GM12878 (cell line): ENCODE measurements around the gene C1QB. TPM values are rescaled to one million over a fixed set of nuclear protein-coding genes. Genes with fewer than 3 reads are reported as not detected.

ENCODE experiments used
- ATAC-seq: fragments of 200-7000 bp; cut with Tn5 transposase; 3 replicates; pipeline ENCODE4 v1.9.1; 2020; ENCODE audit warnings: mild to moderate bottlenecking, moderate library complexity
- BruUV-seq: library from RNA; stranded (reverse); fragments of 400-500 nt; replicated peaks from 2 replicates; lab custom pipeline; 2021; lab: Mats Ljungman, UMichigan
- CTCF ChIA-PET: fragments of 300-600 bp; sonication (Branson Sonifier 250); formaldehyde crosslinking; extraction: SDS; loops from one replicate; lab custom pipeline; 2021; ENCODE audit warnings: inconsistent platforms; lab: Yijun Ruan, JAX
- POLR2A ChIA-PET: fragments of 350-600 bp; formaldehyde crosslinking; extraction: SDS; loops from one replicate; lab custom pipeline; 2021; ENCODE audit warnings: inconsistent platforms; lab: Charles Lee
- RAD21 ChIA-PET: fragments of 300-600 bp; sonication (Branson Sonifier 250); formaldehyde crosslinking; loops from one replicate; lab custom pipeline; 2023; ENCODE audit warnings: antibody characterized with exemption; ENCODE audit not compliant: unreplicated experiment; lab: Charles Lee
- SMC1A ChIA-PET: fragments of 300-600 bp; sonication (Branson Sonifier 250); formaldehyde crosslinking; loops from one replicate; lab custom pipeline; 2023; ENCODE audit not compliant: unreplicated experiment, uncharacterized antibody; lab: Charles Lee
- DNase-seq: peaks from one replicate; pipeline ENCODE4 v3.0.0-alpha.2; 2011; ENCODE audit warnings: low read depth, low spot score
- FAIRE-seq: peaks from 3 replicates; lab custom pipeline; 2011; peaks lifted over from hg19 to GRCh38; lab: Jason Lieb, UNC
- H2AFZ ChIP-seq: 2 replicates; pipeline ENCODE4 v1.6.0; 2011; ENCODE audit warnings: low read depth, low read length, control low read depth; ENCODE audit not compliant: control insufficient read depth
- H3K27ac ChIP-seq: 2 replicates; pipeline ENCODE4 v1.5.1; 2011; ENCODE audit warnings: control low read depth; ENCODE audit not compliant: control insufficient read depth, insufficient read depth
- H3K27me3 ChIP-seq, 2 experiments: replicated peaks in 1 of 2; 2 replicates each; pipeline versions ENCODE4 v1.6.0 to v1.6.1; 2011; ENCODE audit warnings: low read length in 1 of 2; ENCODE audit not compliant: control insufficient read depth in 2 of 2, insufficient read depth in 2 of 2
- H3K36me3 ChIP-seq, 2 experiments: 2 replicates each; pipeline ENCODE4 v1.5.1; 2011; ENCODE audit warnings: low read length in 1 of 2; ENCODE audit not compliant: control insufficient read depth in 2 of 2, insufficient read depth in 2 of 2
- H3K4me1 ChIP-seq: 2 replicates; pipeline ENCODE4 v1.6.1; 2011; ENCODE audit warnings: mild to moderate bottlenecking, low read length, moderate library complexity, mixed read lengths; ENCODE audit not compliant: control insufficient read depth, insufficient read depth
- H3K4me2 ChIP-seq: 2 replicates; pipeline ENCODE4 v1.6.0; 2011; ENCODE audit warnings: control low read depth; ENCODE audit not compliant: control insufficient read depth, insufficient read depth
- H3K4me3 ChIP-seq: fragments of 200-600 bp; sonication (generic); 2 replicates; pipeline ENCODE4 v1.5.1; 2016
- H3K79me2 ChIP-seq: 2 replicates; pipeline ENCODE4 v1.6.0; 2011; ENCODE audit warnings: low read length; ENCODE audit not compliant: control insufficient read depth, insufficient read depth
- H3K9ac ChIP-seq: 2 replicates; pipeline ENCODE4 v1.8.0; 2011; ENCODE audit warnings: low read length, control low read depth, mixed read lengths; ENCODE audit not compliant: control insufficient read depth, insufficient read depth
- H3K9me3 ChIP-seq: replicated peaks from 3 replicates; pipeline ENCODE4 v1.5.1; 2011; ENCODE audit warnings: mild to moderate bottlenecking, low read length; ENCODE audit not compliant: control insufficient read depth, insufficient read depth
- H4K20me1 ChIP-seq: 2 replicates; pipeline ENCODE4 v1.6.0; 2011; ENCODE audit not compliant: control insufficient read depth, insufficient read depth
- ASH2L ChIP-seq: fragments of 300-600, 200-600 bp; sonication (generic); IDR thresholded peaks from 2 replicates; pipeline ENCODE4 v1.6.1; 2017; ENCODE audit warnings: low read depth, mild to moderate bottlenecking, borderline replicate concordance
- CEBPZ ChIP-seq: fragments of 150-350 bp; IDR thresholded peaks from 2 replicates; pipeline ENCODE4 v1.6.1; 2016; ENCODE audit warnings: low read depth, low read length
- KDM1A ChIP-seq: fragments of 200-600 bp; sonication (generic); IDR thresholded peaks from 2 replicates; pipeline ENCODE4 v1.6.1; 2016; ENCODE audit warnings: borderline replicate concordance
- WGBS: methylation state at CpG from one replicate; pipeline ENCODE4 v1.1.6; 2016; ENCODE audit warnings: low lambda C conversion rate; ENCODE audit not compliant: insufficient replicate concordance, insufficient coverage; ENCODE audit errors: missing lambda C conversion rate; 5-methylcytosine and 5-hydroxymethylcytosine counted together
- in situ Hi-C: fragments of 300-500 bp; cut with MboI; formaldehyde crosslinking; loops from 9 replicates; pipeline ENCODE4 v1.14.3; 2018; ENCODE audit warnings: mixed read lengths
- intact Hi-C: fragments of 100-400 bp; cut with micrococcal nuclease; formaldehyde crosslinking; loops from one replicate; pipeline ENCODE4 v1.14.2; 2022; ENCODE audit not compliant: unreplicated experiment
- polyA plus RNA-seq, 11 experiments: library from polyadenylated mRNA; depleted of rRNA in 4 of 11; unstranded in 6 of 11; stranded (reverse) in 5 of 11; fragments of >200 nt; fragmentation: Nextera tagmentation in 4 of 11; fragmentation: Illumina TruSeq in 1 of 11; extraction: Ambion mirVana in 4 of 11; extraction: Trizol in 1 of 11; gene quantifications; 1 replicate in 1 of 11; 2 replicates in 10 of 11; pipeline versions ENCODE4 v1.2.1 to v1.2.3, GENCODE V29; 2011 to 2016; ENCODE audit warnings: inconsistent platforms in 2 of 11, missing spikeins in 2 of 11, low read depth in 1 of 11
- total RNA-seq, 4 experiments: library from RNA; depleted of rRNA in 3 of 4; stranded (reverse); fragments of >200 nt in 3 of 4; fragmentation: Illumina TruSeq in 1 of 4; extraction: Trizol in 1 of 4; gene quantifications; 2 replicates each; pipeline versions ENCODE4 v1.2.1 to v1.2.3, GENCODE V29; 2013 to 2021

Gene C1QB
- total and polyA plus RNA-seq, 10 of the 15 experiments (the other 5 are each of a cell fraction or from before 2014, with no cell fraction given) = 0.62 TPM; not detected in 9

- ChIA-PET SMC1A (no interaction called here), CTCF (no interaction called here), RAD21 (no interaction called here), POLR2A (no interaction called here)
- no peak overlapping the region for H3K9ac ChIP-seq
- no peaks in the 10 kb centered on the region for H3K79me2 ChIP-seq
- FAIRE-seq (no peak), DNase-seq (no peak), ATAC-seq (no peak)
- intact Hi-C loops (no loop called here), in situ Hi-C loops (no loop called here)
- H3K4me2 ChIP-seq = no peak overlapping the region
- H3K27ac ChIP-seq = no peak overlapping the region
- 15% methylated on average over 12 of the region's 12 CpGs for WGBS
- BruUV-seq = no TSS peak
- peaks cover 0 to 1% of the 10 kb centered on the region in 2 experiments; a peak in 2 of 4 replicates for H3K27me3 ChIP-seq
- H3K4me3 ChIP-seq = no peak overlapping the region
- H3K9me3 ChIP-seq = no peaks in the 10 kb centered on the region
- H3K4me1 ChIP-seq = no peaks in the 10 kb centered on the region
- TF ChIP-seq ASH2L (no peak), KDM1A (no peak), CEBPZ (no peak)
- no peaks in the 10 kb centered on the region; the same call in 1 of the 2 replicates for H4K20me1 ChIP-seq
- H3K36me3 ChIP-seq = no peaks in the 10 kb centered on the region
- no peak overlapping the region for H2AFZ ChIP-seq
Observed at GRCh38 chr1:22612671-22613571, 40.1 kb upstream of the C1QB start.
